Brain microvascular endothelial cell (primary cell): ENCODE results near the gene TBKBP1.

Experiments used
- DNase-seq: peaks from one replicate; pipeline ENCODE4 v3.0.0-alpha.2; 2020
- H3K27ac ChIP-seq: fragments of 250-450 bp; sonication (Bioruptor Pico); 2 replicates; pipeline ENCODE4 v1.5.1; 2020; ENCODE audit warnings: mild to moderate bottlenecking, moderate library complexity
- H3K27me3 ChIP-seq: fragments of 250-450 bp; sonication (Bioruptor Pico); replicated peaks from 2 replicates; pipeline ENCODE4 v1.5.1; 2020; ENCODE audit warnings: mild to moderate bottlenecking
- H3K36me3 ChIP-seq: fragments of 250-450 bp; sonication (Bioruptor Pico); replicated peaks from 2 replicates; pipeline ENCODE4 v1.5.1; 2020; ENCODE audit warnings: mild to moderate bottlenecking
- H3K4me3 ChIP-seq: 2 replicates; pipeline ENCODE4 v1.5.1; 2011; ENCODE audit warnings: low read depth, mild to moderate bottlenecking, control low read depth, low read length, moderate library complexity
- in situ Hi-C: cut with HindIII; loops from 2 replicates; pipeline ENCODE4 v1.10.0; 2017; ENCODE audit warnings: low sequenced_read_pairs, low pct_ligation_motif_present
- TF ChIP-seq, protein P1 (sequence below): IDR thresholded peaks from 2 replicates; pipeline ENCODE4 v1.5.1; 2011; ENCODE audit warnings: low read depth, mild to moderate bottlenecking, moderate library complexity, low read length, control low read depth, inconsistent platforms; ENCODE audit errors: missing control alignments

TBKBP1 gene

DNA sequence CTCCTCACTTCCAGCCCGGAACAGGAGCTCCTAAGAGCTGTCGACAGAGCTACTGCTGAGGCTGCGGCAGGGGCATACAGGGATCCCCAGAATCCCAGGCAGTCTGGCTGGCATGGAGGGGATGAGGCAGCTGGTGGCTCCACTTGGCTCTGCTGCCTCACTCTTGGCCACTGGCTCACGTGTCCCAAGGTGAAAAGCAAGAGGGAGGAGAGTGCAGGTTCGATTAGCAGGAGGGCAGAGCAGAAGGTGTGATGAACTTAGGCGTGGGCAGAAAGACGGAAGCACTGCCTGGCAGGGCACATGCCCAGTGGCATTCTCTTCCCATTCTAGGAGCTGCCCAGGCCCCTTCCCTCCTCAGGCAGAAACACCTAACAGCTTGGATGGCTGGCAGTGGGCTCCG lies 27.8 kb downstream of the TBKBP1 start:
- in situ Hi-C loops: no loop called here
- no peak overlapping the region for H3K4me3 ChIP-seq
- H3K27ac ChIP-seq: no peak overlapping the region
- no peak for DNase-seq
- no peaks in the 10 kb centered on the region for H3K36me3 ChIP-seq
- peaks cover 83% of the 10 kb centered on the region for H3K27me3 ChIP-seq
- TF ChIP-seq, protein P1, sequence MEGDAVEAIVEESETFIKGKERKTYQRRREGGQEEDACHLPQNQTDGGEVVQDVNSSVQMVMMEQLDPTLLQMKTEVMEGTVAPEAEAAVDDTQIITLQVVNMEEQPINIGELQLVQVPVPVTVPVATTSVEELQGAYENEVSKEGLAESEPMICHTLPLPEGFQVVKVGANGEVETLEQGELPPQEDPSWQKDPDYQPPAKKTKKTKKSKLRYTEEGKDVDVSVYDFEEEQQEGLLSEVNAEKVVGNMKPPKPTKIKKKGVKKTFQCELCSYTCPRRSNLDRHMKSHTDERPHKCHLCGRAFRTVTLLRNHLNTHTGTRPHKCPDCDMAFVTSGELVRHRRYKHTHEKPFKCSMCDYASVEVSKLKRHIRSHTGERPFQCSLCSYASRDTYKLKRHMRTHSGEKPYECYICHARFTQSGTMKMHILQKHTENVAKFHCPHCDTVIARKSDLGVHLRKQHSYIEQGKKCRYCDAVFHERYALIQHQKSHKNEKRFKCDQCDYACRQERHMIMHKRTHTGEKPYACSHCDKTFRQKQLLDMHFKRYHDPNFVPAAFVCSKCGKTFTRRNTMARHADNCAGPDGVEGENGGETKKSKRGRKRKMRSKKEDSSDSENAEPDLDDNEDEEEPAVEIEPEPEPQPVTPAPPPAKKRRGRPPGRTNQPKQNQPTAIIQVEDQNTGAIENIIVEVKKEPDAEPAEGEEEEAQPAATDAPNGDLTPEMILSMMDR: no peak

DNA sequence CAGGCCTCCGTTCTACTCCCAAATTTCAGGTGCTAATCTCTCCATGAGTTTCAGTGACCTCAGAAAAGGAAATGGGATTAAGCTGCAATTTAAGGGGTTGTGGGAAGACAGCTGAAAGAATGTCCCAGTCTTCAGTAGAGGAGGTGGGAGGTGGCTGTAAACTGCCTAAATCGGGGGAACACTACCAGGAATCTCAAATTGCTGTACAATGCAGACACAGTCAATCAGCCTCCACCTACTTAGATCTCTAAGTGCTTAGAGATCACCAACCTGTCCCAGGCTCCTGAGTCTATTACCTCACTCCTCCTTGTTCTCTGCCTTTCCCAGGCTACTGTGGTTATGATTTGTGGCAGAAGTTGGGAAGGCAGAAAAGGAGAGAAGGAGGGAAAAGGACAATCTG lies 30.7 kb downstream of the TBKBP1 start:
- no peak for DNase-seq
- H3K4me3 ChIP-seq: no peak overlapping the region
- in situ Hi-C loops: no loop called here
- no peak overlapping the region for H3K27ac ChIP-seq
- TF ChIP-seq, protein P1: no peak
- peaks cover 84% of the 10 kb centered on the region for H3K27me3 ChIP-seq
- H3K36me3 ChIP-seq: no peaks in the 10 kb centered on the region

DNA sequence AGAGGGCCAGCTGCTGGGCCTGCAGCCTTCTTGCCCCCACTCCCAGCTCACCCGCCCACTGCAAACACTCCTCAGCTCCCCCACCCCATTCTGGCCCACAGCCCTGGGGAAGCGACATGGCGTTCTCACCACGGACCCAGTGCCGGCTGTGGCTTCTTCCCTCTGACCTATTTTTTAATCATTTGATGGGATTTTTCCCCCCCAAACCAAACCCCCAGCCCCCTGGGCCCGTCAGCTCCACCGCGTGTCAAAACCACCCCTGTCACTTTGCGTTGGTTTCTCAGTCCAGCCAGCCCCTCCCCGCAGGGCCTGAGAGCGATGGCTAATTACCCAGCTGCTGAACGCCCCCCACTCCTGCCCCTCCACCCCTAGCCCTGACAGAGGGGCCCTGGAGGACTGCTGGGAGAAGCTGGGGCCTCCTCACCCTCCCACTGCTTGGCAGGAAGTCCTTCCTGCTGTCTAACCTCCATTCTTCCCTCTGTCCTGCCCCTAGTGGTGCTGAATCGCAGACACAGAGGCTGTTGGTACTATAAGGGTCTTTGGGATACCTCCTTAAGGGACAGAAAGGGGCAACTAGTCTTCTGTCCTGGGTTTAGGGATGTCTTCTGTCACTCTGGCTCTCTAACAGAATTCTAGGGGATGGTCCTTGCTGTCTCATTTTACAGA lies 31.6 kb downstream of the TBKBP1 start:
- Histone ChIP-seq H3K27ac (no peak overlapping the region), H3K4me3 (no peak overlapping the region), H3K27me3 (peaks cover 87% of the 10 kb centered on the region), H3K36me3 (no peaks in the 10 kb centered on the region)
- TF ChIP-seq, protein P1: peak; percentile 26
- in situ Hi-C loops: no loop called here
- no peak for DNase-seq

DNA sequence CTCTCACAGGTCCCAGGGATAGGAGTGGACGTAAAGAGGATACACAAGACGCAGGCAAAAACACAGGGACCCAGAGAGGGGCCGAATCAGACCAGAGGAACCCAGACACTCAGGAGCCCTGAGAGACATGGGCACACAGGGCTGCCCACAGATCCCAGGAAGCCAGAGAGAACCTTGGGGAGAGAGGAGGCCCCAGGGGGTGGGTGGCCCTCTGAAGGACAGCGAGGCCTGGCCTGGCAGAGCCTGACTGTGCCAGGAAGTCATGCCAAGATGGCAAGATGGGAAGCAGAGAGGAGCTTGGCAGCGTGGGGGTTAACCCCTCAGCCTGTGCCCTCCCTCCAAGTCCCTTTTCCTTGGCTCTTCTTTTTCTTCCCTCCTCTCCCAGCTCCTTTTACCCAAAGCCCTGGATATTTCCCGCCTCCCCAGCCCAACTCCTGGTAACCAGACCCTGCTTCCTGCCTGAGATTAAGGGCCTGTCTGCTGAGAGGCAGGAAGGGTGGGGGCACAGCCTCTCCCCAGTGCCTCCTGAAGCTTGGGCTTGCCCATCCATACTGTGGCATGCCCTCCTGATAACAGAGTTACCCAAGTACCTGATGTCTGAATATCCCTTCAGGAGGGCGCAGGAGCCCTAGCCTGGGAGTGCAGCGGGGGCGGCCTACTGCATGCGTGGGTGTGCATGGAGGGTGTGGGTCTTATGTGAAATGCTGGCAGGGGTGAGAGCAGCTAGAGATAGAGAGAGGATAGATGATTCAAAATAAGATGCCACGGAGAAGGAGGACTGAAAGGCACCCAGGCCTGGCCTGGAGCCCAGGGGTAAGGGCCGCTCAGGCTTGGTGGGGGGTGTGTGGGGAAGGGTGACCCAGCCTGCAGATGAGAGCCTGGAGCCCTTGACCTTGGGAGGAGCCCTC lies 33.1 kb downstream of the TBKBP1 start:
- Histone ChIP-seq H3K36me3 (no peaks in the 10 kb centered on the region), H3K27ac (no peak overlapping the region), H3K27me3 (peaks cover 85% of the 10 kb centered on the region), H3K4me3 (no peak overlapping the region)
- in situ Hi-C loops: no loop called here
- TF ChIP-seq, protein P1: no peak
- no peak for DNase-seq

DNA sequence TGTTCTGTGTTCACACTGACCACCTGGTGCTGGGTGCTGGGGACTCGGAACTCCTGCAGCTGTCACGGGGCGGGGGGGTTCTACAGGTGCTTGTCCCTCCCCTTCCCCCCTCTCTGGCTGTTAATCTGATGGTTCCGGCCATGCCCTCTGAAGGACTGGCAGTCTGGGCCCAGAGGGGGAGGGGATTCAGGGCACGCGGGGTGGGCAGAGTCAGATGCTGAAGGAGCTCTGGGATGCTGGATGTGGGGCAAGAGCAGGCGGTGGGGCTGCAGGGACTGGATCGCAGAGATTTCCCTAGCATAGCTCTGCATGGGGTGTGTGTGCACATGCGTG lies 33.7 kb downstream of the TBKBP1 start:
- Histone ChIP-seq H3K27ac (no peak overlapping the region), H3K27me3 (peaks cover 85% of the 10 kb centered on the region), H3K36me3 (no peaks in the 10 kb centered on the region), H3K4me3 (no peak overlapping the region)
- DNase-seq: no peak
- TF ChIP-seq, protein P1: no peak
- in situ Hi-C loops: no loop called here
